Activated T-cell treated with anti-CD3 and anti-CD28 coated beads for 1 hour (primary cell): ENCODE measurements around the gene TESK2.
"Not testable (repeated sequence)": the region's sequence is repeated elsewhere in the genome, so short reads cannot be mapped to it uniquely, and the experiment has no call there.

Experiments used
- DNase-seq: peaks from one replicate; pipeline ENCODE4 v3.0.0-alpha.2; 2020; ENCODE audit warnings: low read depth

Gene TESK2

DNA sequence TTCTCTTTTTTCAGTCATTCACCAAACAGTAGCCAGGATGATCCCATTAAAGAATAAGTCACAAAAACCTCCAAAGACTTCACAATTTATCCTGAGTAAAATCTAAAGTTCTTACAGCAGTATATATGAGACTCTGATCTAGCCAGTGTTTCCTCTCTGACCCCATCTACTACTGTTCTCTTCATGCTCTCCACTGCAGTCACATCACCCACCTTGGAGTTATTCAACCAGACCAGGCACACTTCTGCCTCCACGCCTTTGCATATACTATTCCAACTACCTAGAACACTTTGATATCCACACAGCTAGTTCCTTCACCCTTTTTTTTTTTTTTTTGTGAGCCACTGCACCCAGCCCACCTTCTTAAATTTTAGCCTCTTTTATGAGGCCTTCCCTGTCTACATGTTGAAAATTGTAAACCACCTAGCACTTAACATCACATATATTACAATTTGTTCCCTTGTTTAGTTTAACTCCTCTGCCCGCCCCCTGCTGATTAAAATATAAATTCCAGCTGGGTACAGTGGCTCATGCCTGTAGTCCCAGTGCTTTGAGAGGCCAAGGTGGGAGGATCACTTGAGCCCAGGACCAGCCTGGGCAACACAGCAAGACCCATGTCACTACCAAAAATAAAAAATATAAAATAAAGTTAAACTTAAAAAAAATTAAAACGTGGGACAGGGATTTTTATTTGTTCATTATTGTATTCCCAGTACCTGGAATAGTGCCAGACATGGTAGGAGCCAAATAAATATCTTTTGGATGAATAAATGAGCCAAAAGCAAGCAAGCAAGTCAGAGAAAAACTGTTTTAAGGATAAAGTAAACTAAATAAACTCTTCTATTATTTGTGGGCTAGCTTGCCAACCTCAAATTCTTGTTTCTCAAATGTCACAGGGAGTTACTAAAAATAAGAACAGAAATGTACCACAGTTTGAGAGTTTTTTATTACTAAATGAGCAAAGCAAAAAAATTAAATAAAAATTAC is 115.6 kb downstream of the TESK2 start:
- no peak for DNase-seq

DNA sequence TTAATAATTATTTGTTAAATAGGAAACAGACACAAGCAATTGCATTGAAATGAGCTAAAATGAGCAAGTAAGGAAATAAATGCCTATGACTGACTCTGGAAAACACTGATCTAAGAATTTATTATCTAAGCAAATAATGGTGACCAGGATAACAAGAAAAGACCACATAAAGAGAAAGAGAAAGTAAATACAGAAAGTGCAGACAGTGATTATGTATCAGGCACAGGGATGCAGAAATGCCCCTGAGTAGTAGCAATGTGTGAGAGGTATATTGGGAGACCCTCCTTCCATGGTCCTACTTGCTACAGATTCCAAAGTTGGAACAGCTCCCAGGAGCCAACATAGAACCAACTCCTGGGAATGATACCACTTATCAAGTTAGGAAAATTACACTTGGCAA is 117.4 kb downstream of the TESK2 start:
- no peak for DNase-seq

DNA sequence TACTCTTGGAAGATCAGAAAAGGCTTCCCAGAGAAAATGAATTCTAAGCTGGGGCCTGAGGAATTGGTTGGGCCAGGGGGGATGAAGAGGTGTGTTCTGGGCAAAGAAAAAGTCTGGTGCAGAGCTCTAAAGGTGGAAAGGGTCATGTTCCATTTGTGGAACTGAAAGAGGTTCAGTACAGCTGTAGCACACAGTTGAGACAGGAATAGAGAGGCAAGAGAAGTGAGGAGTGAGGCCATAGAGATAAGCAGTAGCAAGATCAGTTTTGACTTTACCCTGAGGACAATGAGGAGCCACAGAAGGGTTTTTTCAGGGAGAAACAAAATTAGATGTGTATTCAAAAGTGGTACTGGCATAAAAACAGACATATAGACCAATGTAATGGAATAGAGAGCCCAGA is 120.4 kb downstream of the TESK2 start:
- no peak for DNase-seq

DNA sequence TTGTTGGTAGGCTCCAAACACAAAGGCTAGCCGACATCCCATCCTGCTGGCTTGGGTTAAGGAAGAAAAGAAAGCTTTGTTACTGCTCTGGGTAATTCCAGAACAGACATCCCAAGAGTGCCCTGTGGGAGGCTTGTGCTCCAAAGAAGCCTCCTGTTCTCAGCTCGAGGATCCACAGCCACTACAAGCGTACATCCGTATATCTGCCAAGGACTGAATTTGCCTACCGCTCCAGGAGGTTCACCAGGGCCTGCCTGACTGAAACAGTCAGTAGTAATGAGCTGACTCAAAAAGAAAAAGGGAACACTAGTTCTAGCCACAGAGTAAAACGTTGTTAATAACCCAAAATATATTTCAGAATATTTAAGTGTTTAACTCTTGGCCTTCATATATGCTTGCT is 125.9 kb downstream of the TESK2 start:
- DNase-seq: no peak

DNA sequence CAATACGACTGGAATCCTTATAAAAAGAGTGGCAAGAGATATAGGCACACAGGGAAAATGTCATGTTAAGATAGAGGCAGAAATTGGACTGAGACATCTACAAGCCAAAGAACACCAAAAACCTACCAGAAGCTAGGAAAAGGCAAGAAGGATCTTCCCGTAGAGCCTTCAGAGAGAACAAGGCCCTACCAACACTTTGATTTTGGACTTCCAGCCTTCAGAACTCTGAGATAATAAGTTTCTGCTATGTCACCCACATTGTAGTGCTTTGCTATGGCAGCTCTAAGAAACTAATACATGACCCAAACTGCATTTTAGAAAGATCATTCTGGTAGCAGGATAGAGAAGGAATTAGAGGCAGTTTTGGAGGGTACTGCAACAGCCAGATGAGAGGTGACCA is 126.7 kb downstream of the TESK2 start:
- no peak for DNase-seq

DNA sequence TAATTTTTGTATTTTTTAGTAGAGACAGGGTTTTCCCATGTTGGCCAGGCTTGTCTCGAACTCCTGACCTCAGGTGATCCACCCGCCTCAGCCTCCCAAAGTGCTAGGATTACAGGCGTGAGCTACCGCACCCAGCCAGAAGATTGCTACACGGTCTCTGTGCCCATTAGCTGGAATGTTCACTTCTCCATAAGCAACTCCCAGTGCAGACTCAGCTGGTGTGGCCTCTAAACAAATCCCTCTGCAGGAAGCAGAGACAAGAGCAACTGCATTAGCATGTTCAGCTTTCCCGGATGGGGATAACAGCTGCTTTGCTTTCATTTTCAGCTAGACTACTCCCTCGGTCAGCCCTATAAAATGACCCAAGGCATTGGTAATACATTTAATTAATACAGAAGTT is 130.0 kb downstream of the TESK2 start:
- DNase-seq: not testable (repeated sequence)

DNA sequence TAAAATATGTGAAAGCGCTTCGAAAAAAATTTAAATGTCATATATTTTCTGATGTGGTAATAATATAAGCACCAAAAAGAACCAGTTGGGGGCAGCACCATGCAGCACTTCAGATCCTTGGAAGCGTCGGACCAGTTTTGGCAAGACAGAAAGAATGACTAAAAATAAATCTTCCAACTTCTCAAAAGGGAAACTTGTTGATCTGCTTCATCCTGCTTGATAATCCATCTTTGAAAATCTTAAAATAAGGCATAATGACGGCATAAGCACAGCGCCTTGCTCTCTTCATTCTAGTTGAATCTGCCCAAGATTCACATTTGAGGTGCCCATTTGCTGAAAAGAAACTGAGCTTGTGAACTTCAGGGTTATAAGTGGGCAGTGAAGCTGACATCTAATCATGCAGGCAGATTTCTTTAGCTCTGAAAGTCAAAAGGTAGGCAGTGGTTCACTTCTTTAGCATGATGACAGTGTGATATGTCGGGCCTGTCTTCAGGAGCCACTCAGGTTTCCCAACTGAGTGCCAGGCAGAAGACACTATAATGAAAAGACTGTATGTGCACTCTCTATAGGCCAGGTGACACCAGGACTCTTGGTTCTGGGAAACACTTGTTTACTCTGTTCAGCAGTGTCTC is 131.0 kb downstream of the TESK2 start:
- peak; percentile 35 for DNase-seq

DNA sequence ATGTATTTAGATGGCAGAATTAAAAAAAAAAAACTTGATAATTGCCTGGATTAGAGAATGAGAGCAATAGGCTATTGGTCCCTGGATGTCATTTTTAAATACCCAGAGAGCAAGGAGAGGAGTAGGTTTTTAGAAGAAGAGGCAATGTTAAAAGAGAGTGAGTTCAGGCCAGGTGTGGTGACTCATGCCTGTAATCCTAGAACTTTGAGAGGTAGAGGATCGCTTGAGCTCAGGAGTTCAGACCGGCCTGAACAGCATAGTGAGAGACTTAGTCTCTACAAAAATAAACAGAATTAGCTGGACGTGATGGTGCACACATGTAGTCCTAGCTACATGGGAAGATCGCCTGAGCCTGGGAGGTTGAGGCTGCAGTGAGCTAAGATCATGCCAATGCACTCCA is 134.8 kb downstream of the TESK2 start:
- no peak for DNase-seq

DNA sequence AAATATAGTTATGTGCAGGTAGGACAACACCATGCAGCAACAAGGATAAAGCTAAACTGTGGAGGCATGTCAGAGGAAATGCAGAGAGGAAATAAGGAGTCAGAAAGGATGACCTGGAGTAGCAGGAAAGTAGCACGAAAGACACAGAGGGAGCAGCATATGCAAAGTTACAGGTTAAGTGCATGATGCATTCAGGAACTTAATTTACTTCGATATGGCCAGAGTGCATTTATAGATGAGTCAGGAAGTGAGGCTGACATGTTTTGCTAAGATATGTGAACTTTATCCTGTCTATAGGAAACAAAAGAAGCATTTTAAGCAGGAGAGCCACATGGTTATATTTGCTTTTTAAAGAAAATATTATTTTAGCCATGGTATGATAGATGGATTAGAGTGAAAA is 135.3 kb downstream of the TESK2 start:
- DNase-seq: no peak

DNA sequence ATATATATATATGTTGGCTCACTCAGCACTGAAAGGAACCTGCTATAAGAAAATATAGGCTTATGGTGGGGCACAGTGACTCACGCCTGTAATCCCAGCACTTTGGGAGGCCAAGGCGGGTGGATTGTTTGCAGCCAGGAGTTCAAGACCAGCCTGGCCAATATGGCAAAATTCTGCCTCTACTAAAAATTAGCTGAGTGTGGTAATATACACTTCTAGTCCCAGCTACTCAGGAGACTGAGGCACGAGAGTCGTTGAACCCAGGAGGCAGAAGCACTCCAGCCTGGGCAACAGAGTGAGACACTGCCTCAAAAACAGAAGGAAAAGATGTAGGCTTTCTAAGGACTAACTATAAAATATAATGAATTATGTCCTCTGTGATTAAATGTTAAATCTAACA is 136.1 kb downstream of the TESK2 start:
- no peak for DNase-seq

DNA sequence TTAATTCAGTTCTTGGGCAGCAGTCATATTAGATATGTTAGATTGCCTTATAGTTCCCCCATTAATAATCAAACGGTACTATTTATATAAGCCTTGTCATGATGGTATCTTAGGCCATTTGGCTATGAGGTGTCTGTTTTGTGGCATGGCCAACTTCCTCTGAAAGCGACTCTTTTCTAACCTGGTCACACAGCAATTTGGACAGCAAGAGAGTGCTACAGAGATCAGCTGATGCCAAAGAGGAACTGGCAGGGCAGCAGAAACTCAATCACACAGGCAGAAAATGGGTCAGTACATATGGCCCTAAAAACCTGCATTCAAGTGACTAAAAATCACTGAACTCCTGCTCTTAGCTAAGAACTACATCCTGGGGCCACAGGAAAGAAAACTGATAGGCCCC is 137.3 kb downstream of the TESK2 start:
- DNase-seq: no peak

DNA sequence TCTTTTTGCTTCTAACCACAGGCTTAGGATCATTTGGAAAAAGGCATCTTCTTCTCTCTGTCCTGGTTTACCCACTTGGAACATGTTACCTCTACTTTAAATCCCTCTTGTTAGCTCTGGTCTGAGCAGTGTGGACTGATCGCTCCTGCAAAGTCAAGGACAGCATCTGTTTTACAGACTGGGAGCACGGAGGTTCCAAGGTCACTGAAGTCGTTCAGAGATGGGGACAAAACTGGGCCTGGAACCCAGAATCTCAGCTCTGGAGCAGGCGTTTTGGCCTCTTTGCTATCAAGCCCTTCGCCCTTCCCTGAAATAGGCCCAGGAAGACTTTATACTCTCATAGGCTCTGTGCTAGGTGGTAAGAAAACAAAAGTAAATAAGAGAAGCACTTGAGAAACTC is 139.5 kb downstream of the TESK2 start:
- no peak for DNase-seq

DNA sequence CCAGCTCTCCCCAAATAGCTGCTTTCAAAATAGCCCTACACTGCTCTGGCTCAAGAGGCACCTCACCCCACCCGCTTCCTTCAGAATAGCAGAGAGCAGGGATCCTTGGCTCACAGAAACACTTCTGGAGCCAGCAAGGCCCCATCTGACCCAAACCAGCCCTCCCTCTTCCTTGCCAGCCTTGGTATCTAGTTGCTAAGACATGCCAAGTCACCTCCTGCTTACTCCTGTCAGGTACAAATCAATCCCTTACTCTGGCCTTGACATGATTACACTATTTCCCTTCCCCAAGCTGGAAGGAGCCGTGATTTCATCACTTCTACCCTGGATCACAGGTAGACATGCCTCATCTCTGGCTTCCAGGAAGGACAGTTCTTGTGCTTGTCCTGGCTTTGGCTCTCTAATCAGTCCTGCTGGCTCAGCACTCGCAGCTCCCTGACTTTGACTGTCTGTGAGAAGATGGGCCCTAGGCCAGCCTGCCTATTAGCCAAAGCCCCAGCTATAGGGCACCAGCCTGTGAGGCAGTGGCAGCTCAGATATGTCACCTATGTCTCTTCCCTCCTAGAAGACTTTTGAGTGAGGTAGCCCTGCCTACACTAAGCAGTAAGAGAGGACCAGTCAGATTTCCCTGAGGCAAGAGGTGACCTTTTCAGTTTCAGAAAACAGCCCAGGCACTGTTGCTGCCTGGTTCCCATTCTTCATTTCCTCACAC is 141.8 kb downstream of the TESK2 start:
- no peak for DNase-seq

DNA sequence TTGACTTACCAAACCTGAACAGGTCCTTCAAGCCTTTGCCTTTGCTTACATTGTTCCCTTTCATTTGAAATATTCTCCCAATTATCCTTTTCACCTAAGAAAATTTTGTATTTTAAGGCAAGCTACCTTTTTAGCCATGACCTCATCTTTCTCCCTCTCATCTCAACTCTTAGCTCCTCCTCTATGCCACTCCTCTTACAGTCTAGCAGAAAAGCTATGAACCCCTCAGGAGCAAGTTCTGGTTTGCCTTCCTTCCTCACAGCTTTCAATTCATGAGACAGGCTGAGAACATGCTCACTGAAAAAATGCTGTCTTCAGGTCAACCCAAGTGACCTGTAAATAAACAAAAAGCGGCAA is 142.4 kb downstream of the TESK2 start:
- DNase-seq: no peak

DNA sequence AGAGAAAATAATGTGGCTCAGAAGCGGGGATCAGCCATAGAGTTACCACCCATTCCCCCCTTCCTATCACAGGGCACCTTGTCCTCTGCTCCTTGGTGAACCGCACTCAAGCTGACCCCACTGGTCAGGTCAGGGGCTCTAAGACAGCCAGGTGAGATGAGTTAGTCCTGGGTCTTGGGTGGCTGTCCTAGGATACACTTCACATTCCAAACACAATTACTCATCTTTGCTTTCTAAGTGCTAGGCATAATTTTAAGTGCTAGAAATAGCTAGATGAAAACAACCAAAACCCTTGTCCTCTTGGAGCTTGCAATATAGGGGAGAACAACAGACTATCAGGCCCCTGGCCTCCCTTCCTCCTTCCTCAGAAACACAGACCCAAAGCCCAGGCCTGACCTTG is 142.9 kb downstream of the TESK2 start:
- no peak for DNase-seq

DNA sequence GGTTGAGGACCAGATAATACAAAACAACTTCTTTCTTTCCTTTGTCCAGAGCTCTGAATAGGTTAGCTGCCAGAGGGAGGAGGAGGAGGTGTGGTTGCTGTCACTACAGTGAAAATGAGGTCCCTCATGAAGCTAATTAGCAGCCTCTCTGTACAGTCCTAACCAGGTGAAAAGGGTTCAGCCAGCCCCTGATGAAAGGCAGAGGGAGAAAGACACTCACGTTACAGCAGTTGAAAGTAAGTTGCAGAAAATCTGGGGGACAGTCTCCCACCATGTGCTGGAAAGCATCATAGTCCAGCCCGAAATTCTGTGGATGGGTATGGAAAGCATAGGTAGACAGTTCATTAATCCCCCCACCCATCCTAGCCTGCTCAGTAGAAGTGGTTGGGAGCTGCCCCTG is 144.5 kb downstream of the TESK2 start:
- DNase-seq: no peak

DNA sequence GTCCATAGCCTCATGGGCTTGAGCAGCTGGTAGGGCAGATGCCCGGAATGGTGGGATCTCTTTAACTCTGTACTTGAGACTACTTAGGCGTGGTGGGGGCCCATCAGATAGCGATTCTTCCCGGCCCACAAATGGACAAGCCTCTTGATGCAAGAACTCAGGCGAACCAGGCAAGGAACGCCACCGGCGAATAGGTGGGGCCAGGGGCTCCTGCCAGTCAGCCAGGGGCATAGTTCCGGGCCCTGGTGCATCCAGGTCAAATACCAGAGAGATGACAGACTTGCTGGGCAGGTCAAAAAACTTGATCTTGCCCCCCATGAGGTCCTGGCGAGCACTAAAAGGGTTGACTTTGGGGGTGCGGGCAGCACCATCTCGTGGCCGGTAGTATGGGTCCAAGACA is 145.9 kb downstream of the TESK2 start:
- no peak for DNase-seq

DNA sequence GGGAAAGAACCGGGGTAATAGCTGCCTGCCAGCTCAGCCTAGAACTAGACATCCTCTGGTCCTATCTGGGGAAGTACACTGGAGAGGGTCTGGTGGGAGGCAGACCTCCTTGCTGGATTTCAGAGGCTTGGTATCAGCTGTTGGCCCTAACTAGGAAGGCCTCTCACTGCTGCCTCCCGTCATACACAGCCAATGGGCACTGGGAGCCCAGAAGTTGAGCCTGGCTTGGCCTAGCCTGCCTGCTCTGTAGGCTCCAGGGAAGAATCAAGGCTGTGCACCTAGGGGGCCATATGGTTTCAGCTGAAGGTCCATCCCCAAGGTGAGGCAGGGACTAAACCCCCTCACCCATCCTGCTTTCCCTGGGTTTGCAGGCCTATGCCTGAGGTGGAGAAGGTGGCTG is 146.5 kb downstream of the TESK2 start:
- no peak for DNase-seq

DNA sequence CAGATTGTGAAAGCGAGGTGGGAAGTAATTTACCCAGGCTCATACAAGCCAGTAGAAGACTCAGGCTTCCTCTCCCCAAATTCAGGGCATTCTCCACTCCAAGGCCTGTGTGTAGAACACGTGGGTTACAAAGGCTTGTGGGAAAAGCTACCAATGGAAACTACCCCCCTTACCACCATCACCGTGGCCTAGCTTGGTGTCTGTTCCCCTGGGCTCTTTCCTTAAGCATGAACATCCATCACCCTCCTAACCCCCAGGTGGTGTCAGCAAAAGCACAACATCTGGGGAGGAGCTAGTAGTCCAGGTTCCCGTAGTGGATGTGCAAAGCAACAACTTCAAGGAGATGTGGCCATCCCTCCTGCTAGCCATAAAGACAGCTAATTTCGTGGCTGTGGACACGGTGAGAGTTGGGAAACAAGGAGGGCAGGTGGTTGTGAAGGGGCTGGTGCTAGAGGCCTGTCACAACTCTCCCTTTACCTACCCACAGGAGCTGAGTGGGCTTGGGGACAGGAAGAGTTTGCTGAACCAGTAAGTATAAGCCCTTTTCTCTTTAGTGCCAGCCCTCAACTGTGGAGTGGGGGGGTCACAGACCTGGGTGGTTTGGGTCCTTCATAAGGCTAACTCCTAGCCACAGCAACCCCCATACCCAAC is 150.0 kb downstream of the TESK2 start:
- no peak for DNase-seq

DNA sequence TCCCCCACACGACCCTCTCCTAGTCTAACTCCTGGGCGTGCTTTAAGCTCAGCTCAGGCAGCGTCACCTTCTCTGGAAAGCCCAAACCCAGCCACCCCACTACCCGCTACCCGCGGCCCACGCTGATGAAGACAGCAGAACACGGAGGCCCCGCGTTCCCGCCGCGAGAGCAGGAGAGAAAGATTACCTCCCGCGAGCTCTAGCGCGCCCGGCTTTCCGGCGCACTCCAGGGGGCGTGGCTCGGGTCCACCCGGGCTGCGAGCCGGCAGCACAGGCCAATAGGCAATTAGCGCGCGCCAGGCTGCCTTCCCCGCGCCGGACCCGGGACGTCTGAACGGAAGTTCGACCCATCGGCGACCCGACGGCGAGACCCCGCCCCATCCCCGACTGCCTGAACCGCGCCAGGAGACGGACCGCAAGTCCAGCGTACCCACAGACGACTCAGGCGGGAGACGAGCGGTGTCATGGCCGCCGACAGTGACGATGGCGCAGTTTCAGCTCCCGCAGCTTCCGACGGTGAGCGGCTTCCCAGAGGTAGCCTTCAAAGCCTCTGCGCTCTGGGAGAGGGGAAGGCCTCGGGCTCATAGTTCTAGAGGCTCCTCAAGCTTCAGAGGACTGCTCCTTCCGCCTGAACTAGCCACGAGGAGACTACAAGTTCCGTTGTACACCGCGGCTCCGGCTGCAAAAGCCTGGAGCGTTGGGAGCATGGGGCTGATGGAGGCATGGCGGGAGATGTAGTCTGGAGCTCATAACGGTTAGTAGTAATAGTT is 151.0 kb downstream of the TESK2 start, which contains the start of the genes MUTYH and TOE1:
Gene MUTYH, minus strand, starts transcription at position 652 of the 770 bp plus-strand sequence. CDS start 5,935 bp downstream, outside the sequence.
Gene TOE1, plus strand, starts transcription at position 382 of the 770 bp plus-strand sequence. Its CDS starts 83 bp downstream, at position 465.
- peak; percentile 84 for DNase-seq

DNA sequence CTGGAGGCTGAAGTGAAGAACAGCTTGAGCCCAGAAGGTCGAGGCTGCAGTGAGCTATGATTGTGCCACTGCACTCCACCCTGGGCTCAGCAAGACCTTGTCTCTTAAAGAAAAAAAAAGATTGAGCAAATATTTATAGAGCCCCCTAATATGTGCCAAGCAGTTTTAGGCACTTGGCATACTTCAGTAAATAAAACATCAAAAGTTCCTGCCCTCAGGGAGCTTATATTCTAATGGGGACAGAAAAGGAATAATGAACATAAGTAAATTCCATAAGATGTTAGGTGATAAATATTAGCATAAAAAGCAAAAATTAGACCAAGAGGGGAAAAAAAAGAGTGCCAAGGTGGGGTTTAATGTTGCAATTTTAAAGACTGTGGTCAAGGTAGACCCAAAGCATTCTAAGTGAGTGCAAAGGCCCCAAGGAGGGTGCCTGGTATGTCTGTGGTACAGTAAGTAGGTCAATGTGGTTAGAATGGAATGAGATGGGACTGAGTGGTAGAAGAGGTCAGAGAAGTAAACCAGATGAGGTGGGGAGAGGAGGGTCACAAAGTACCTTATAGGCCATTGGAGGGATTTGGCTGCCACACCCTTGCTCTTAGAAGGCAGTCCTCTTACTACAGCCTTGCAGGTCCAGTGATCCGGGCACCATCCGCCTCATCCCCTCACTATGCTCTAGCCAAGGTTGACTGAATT is 153.2 kb downstream of the TESK2 start:
- no peak for DNase-seq
